ENCODE measurements around the gene BRAT1.
"Not testable (repeated sequence)": the region's sequence is repeated elsewhere in the genome, so short reads cannot be mapped to it uniquely, and the experiment has no call there.

The BRAT1 gene

DNA sequence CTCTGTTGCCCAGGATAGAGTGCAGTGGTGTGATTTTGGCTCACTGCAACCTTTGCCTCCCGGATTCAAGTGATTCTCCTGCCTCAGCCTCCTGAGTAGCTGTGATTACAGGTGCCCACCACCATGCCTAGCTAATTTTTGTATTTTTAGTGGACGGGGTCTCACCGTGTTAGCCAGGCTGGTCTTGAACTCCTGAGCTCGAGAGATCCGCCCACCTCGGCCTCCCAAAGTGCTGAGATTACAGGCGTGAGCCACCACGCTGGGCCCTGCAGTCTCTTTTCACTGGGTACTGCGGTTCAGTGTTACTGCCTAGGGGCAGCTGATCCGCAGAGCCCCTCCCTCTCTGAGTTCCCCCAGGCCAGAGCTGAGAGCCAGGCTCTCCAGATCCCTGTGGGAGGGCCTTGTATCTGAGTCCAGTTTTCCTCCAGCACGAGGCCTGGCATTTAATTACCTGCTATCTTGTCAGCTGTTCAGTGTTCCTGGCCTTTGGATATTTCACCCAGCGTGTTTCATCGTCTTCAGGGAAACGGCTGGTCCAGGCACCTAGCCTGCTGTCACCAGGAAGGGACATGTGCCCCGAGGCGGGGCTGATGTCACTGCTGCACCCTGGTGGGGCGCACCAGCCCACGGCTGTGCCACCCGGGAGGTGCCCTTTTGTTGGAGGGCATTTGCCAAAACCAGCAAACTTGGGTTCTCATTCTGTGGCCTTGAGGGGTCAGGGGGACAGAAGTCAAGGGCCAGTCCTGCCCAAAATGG is 19.3 kb downstream of the BRAT1 start:
- not testable (repeated sequence) for DNase-seq (ENCODE audit: low spot score)

- DNase-seq (ENCODE audit: low spot score): not testable (repeated sequence)
Measured at GRCh38 chr7:2534214-2534613, 21.1 kb downstream of the BRAT1 start.

- not testable (repeated sequence) for DNase-seq (ENCODE audit: low spot score)
Measured at GRCh38 chr7:2533566-2533965, 21.8 kb downstream of the BRAT1 start.

- DNase-seq (ENCODE audit: low spot score): not testable (repeated sequence)
Measured at GRCh38 chr7:2532816-2533215, 22.5 kb downstream of the BRAT1 start.

GRCh38 chr7:2532199-2532772 is 23.0 kb downstream of the BRAT1 start:
- DNase-seq (ENCODE audit: low spot score): not testable (repeated sequence)

DNA sequence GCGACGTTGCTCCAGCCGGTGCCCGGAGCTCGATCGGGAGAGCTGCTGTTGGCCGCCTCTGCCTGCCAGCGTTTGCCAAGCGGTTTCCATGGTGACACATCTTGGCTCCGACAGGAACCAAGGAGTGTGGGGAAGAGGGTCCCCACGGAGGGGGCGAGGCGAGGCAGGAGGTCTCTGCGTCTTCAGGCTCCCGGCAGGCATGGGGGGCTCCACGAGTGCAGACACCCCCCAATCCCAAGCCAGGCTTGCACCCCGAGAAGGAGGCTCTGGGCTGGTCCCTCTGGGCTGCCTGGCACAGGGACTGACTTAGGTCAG is 23.6 kb downstream of the BRAT1 start:
- not testable (repeated sequence) for DNase-seq (ENCODE audit: low spot score)

DNA sequence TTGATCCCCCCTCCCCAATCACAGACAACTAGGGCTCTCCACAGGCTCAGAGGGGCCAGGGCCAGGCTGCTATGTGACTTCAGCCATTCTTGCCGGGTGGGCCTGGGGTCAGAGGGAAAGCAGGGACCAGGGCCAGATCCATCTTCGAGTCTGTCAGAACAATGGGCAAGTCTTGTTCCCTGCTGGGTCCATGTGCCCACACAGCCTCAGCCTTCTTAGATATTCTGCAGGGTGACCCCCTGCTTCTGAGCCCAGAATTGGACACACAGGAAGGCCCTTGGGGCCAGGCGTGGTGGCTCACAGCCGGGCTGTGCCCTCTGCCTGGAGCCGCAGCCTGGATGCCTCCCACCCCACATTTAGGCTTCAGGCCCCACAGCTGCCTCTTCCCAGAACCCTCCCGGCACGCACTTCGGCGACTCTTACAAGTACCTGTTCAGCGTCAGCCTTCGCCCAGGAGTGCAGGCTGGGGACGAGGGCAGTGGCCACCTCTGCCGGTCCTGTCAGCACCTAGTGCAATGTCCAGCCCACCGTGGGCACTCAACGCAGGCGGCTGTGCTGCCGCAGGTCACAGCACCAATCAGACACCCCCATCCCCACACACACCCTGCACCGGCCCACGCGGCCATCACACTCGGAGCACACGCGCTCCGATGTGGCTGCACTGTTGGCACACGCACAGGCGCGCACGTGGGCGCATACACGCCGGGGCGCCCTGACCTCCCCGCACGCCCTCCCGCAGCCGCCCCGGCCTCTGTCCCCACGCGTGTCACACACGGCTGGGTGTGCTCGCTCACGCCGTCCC is 24.1 kb downstream of the BRAT1 start:
- not testable (repeated sequence) for DNase-seq (ENCODE audit: low spot score)

- no peak for DNase-seq (ENCODE audit: low spot score)
Measured at GRCh38 chr7:2530071-2530987, 25.0 kb downstream of the BRAT1 start.

DNA sequence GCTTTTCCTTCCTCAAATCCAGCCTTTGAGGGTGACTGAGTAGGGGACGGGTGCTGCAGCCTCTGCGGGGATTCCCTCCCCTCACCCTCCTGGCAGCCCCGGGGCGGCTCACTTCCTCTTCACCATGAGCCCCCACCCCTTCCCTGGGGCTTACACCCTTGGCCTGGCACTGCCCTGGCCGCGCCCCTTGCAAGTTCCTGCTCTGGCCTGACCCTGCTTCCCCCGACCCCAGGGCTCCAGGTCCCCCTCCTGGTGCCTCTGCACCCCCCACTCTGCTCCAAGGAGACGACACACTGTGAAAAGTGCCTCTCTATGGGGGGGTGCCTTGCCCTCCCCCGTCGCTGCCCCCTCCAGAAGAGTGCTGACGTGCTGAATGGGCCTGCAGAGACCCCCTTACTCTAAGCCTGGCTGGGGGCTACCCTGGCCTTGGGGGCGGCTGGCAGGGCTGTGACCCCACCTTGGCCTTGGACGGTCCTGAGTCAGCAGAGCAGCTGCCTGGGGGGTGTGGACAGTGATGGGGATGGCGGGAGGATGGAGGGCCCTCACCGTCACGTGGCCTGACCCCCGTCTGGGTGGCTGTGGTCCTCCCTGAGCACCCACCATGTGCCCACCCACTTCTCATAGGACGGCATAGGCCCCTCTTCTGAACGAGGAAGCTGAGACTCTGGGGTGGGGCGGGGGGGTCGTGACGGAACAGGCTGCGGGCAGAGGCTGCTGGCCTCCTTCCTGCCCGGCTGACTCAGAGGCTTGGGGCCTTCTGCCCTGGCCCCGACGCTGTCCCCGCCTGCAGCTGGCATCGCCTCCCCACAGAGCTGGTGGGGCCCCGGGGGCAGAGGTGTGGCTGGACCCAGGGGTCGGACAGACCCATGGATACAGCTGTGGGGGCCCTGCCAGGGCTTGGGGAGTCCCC is 25.9 kb downstream of the BRAT1 start:
- no peak for DNase-seq (ENCODE audit: low spot score)

DNA sequence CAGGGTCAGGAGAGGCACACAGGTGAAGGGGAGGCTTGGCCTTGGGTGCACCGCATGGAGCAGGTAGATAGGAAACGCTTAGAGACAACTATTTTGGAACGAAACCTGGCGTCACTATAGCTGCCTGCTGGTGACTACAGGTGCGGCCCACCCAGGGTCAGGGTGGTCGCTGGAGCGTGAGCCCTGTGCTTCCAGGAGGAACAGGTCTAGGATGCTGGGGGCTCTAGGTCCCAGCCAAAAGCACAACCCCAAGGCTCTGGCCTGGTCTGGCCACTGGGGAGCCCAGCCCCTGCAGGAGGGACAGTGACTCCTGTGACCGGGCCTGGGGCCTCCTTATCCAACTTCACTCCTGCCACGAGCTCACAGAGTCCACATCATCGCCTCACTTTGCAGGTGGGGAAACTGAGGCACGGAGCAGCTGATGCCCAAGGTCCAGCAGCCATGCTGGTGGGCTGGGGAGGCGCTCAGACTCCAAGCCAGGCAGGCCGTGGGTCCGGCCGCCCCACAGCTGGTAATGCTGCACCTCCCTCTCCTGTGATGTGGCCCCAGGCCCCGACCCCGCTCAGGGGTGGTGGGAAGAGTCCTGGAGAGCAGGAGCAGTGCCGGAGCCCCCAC is 26.7 kb downstream of the BRAT1 start:
- DNase-seq (ENCODE audit: low spot score): no peak

DNA sequence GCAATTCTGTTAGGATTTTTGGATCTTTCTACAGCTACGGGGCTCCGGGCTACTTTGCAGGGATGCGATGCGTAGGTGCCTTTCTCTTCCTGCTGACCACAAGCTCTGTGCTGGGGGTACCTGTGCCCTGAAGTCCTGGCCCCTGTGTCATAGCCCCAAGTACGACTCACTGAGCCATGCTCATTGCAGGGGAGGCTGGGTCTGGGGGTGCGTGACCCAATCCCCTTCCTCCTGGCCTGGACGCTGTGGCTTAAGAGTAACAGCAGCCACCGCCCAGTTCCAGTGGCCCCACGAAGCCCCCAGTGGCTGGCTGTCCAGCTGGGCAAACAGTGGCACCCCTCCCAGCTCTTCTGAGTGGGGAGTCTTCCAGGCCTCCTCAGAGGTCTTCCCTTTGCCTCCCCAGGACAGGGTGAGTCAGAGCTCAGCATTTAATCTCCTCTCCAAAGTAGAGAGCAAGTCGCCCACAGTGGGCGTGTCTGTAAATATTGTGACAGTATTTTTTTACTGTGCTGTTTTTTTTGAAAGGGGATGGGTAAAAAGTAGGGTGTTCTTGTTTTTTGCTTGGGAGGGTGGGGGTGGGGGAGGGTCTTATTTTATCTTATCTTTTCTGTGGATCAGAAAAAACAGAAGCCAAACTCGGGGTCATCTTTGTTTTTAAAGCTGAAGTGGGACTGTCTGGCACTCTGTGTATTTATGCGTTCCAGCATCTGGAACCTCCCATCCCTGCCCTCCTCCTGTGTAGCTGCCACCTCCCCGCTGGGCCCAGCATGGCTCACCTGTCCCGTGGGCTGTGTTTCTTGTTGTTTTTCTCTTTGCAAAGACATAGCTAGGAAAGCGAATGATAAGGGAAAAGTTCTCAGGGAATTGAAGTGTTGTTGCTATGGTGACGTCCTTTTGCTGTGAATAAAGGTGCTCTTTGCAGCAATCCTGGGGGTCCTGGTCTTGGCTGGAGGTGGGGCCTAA is 27.5 kb downstream of the BRAT1 start:
- peak; percentile 73 for DNase-seq (ENCODE audit: low spot score)

DNA sequence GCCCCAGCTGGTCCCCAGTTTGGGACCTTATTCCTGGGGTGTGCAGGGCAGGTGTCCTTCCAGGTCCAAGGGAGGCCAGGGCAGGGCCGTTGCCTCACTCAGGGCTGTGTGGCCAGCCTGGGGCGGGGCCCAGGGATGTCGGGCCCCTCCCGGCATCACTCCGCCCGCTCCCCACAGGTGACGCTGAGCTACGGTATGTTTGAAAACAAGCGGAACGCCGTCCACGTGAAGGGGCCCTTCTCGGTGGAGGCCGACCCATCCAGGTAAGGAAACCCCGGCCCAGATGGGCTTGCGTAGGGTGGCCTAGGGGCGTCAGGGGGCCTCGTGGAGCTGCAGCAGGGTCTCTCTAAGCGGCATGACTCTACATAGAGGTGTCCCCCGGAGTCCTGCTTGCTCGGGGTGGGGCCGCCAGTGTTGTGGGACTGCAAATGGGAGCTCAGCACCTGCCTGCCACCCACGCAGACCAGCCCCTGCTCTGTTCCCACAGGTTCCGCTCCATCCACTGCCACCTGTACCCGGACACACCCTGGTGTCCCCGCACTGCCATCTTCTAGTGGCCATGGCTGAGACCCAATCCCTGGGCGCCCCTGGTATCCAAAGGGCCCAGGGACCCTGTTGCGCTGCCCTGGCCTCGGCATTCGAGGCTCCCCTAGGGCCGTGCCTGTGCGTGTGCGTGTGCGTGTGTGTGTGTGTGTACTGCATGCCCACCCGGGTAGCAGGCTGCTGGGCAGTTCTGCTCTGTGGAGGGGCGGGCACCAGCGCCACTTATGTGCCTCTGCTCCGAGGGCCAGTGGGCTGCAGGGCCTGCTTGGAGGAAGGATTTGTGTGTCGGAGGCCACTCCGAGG is 28.4 kb downstream of the BRAT1 start:
- no peak for DNase-seq (ENCODE audit: low spot score)

GRCh38 chr7:2525658-2526630 is 29.4 kb downstream of the BRAT1 start:
- no peak for DNase-seq (ENCODE audit: low spot score)

DNA sequence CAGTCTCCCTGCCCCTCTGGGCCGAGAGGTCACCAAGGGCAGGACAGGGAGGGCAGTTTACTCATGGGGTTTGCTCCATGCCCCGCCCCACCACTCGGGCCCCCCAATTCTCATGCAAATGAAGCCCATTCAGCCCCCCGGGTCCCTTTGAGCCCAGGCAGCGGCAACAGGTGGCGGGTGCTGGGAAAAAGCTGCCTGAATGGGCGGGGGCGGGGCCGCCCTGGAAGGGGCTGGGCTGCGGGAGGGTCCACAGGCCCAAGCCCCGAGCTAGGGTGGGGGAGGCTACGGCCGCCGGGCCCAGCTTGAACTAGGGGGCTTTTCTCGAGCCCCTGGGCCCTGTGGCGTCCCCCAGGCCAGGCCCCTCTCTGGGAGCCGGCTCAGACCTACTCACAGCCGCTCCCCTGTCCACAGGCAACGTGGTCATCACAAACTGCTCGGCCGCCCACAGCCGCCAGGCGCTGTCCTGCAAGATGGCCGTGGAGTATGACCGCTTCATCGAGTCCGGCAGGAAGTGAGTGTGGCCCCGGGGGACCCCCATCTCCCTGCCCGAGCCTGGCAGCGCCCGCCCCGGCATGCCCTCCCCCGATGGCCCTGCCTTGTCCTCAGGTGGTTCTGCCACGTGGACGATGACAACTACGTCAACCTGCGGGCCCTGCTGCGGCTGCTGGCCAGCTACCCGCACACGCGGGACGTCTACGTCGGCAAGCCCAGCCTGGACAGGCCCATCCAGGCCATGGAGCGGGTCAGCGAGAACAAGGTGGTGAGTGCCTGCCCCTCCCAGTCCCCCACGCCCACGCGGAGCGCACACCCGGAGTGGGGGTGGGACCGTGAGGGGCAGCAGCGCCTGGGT is 30.3 kb downstream of the BRAT1 start:
- no peak for DNase-seq (ENCODE audit: low spot score)

DNA sequence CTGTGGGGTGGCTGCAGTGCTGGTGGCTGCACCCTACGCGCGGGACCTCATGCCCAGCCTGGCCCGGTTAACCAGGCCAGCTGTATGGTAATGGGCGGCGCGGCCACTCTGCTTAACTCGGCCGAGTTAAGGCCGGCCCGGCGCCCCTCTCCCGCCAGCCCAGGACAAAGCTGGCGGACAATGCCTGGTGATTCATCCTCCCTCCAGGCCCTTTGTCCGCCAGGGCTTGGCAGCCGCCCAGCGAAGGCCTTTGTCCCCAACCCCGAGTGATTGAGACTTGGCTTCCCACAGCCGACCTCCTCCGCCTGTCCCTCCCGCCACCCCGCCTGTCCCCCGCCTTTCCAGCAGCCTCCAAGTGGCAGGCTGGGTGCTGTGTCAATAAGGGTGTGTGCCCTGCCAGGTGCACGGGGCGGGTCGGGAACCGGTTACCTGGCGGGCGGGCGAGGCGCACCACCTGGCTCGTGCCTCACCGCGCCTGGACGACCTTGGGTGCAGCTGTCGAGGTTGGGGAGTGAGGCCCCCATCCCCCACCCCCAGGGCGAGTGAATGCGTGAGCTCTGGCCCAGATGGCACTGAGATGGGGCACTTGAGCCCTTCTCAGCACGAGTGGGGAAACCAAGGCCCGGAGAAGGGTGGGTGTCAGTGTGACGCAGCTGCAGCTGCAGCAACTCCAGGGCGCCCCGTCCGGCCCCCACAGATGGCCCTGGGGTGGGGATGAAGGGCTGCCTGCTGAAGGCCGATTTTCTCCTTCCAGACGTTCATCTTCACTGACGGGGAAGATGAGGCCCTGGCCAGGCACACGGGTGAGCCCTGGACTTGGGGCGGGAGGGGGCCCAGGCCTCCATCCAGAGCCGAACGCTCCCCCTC is 31.1 kb downstream of the BRAT1 start:
- DNase-seq (ENCODE audit: low spot score): no peak
